Esophagus squamous epithelium (tissue), 5 donors: ENCODE results near the gene EGFR. TPM values are rescaled to one million over a fixed set of nuclear protein-coding genes. Genes with fewer than 3 reads are reported as not detected.

Experiments used
- DNase-seq: peaks from one replicate; lab custom pipeline; 2025; lab: John Stamatoyannopoulos, UW
- H3K27ac ChIP-seq, 4 donors: fragments of 200-600 bp; sonication (generic); one replicate each; pipeline ENCODE4 v1.5.1; 2016 to 2019; ENCODE audit warnings: mild to moderate bottlenecking in 1 of 4
- H3K27me3 ChIP-seq, 4 donors: fragments of 200-600 bp; sonication (generic); 1 replicate in 3 of 4; 2 replicates in 1 of 4; pipeline versions ENCODE4 v1.5.1 to v1.6.0; 2017 to 2021; ENCODE audit warnings: antibody characterized with exemption in 1 of 4
- H3K36me3 ChIP-seq, 3 donors: fragments of 200-600 bp; sonication (generic); one replicate each; pipeline ENCODE4 v1.5.1; 2016 to 2019
- H3K4me1 ChIP-seq, 3 donors: fragments of 200-600 bp; sonication (generic); one replicate each; pipeline ENCODE4 v1.5.1; 2017 to 2019
- H3K4me3 ChIP-seq, 4 donors: fragments of 200-600 bp; sonication (generic); 1 replicate in 3 of 4; 2 replicates in 1 of 4; pipeline ENCODE4 v1.5.1; 2016 to 2019; ENCODE audit warnings: mild to moderate bottlenecking in 2 of 4, moderate library complexity in 1 of 4
- H3K9me3 ChIP-seq, 3 donors: fragments of 200-600 bp; sonication (generic); one replicate each; pipeline ENCODE4 v1.5.1; 2016 to 2019
- CTCF ChIP-seq, 6 experiments: fragments of 450-650 bp in 4 of 6; fragments of 200-600 bp in 2 of 6; sonication (generic) in 2 of 6; IDR thresholded peaks; one replicate each; pipeline ENCODE4 v1.5.1; 2016 to 2019; ENCODE audit warnings: antibody characterized with exemption in 6 of 6, mild to moderate bottlenecking in 4 of 6, moderate library complexity in 4 of 6
- POLR2A ChIP-seq, 4 donors: fragments of 450-650 bp; IDR thresholded peaks; one replicate each; pipeline ENCODE4 v1.6.1; 2017; ENCODE audit warnings: antibody characterized with exemption in 4 of 4, mild to moderate bottlenecking in 4 of 4, moderate library complexity in 3 of 4
- WGBS, 2 donors: methylation state at CpG; one replicate each; pipeline ENCODE4 v1.1.5; 2018; 5-methylcytosine and 5-hydroxymethylcytosine counted together
- intact Hi-C: fragments of 100-400 bp; cut with DNase I; formaldehyde crosslinking; loops from one replicate; pipeline ENCODE4 v1.15.0; 2022
- total RNA-seq, 4 donors: library from RNA; depleted of rRNA; stranded (reverse); fragments of >200 nt; gene quantifications; one replicate each; pipeline ENCODE4 v1.1.0, GENCODE V29; 2016
- donor health status: DM: yes; HTN: yes; CAD: no.

EGFR gene
- total RNA-seq, 4 donors from 2014 or later, result 66.1 to 108 (median 72.3) TPM

- H3K9me3 ChIP-seq, result no peaks in the 10 kb centered on the region
- intact Hi-C loops, result no loop called here
- TF ChIP-seq POLR2A (IDR thresholded peaks at IDR 0.05), result no peak
- no peak for TF ChIP-seq CTCF (IDR thresholded peaks at IDR 0.05)
- H3K4me1 ChIP-seq, result peaks cover 20 to 70% (median 48%) of the 10 kb centered on the region in 3 donors
- peaks cover 0 to 11% (median 0%) of the 10 kb centered on the region in 3 donors for H3K36me3 ChIP-seq
- no peak for DNase-seq
- 52 to 65% methylated on average over 7 to 8 of the region's 8 CpGs for WGBS, 2 donors
- peak overlapping the region; percentile 52 to 85 (median 84) for H3K27ac ChIP-seq
- no peaks in the 10 kb centered on the region for H3K27me3 ChIP-seq
- no peak overlapping the region for H3K4me3 ChIP-seq
Observed at GRCh38 chr7:55099821-55100543, 81.2 kb downstream of the EGFR start.

- Histone ChIP-seq H3K36me3 (peaks cover 0 to 7% (median 0%) of the 10 kb centered on the region in 3 donors), H3K4me1 (peaks cover 20 to 78% (median 48%) of the 10 kb centered on the region in 3 donors), H3K9me3 (no peaks in the 10 kb centered on the region), H3K4me3 (no peak overlapping the region), H3K27ac (peak overlapping the region; percentile 52 to 85 (median 84)), H3K27me3 (no peaks in the 10 kb centered on the region)
- DNase-seq, result no peak
- no peak for TF ChIP-seq POLR2A (IDR thresholded peaks at IDR 0.05)
- peak in 1 of 6 experiments; percentile 3 for TF ChIP-seq CTCF (IDR thresholded peaks at IDR 0.05)
- 21 to 46% methylated on average over 12 to 15 of the region's 21 CpGs for WGBS, 2 donors
- intact Hi-C loops, result no loop called here
Observed at GRCh38 chr7:55100544-55101327, 81.9 kb downstream of the EGFR start.

- H3K4me1 ChIP-seq, result peaks cover 25 to 84% (median 48%) of the 10 kb centered on the region in 3 donors
- no peaks in the 10 kb centered on the region for H3K9me3 ChIP-seq
- DNase-seq, result no peak
- peaks cover 0 to 7% (median 0%) of the 10 kb centered on the region in 3 donors for H3K36me3 ChIP-seq
- intact Hi-C loops, result no loop called here
- 34 to 58% methylated on average over 9 of the region's 9 CpGs for WGBS, 2 donors
- TF ChIP-seq CTCF (IDR thresholded peaks at IDR 0.05), result no peak
- no peak for TF ChIP-seq POLR2A (IDR thresholded peaks at IDR 0.05)
- no peaks in the 10 kb centered on the region for H3K27me3 ChIP-seq
- no peak overlapping the region for H3K4me3 ChIP-seq
- peak overlapping the region; percentile 52 to 85 (median 84) for H3K27ac ChIP-seq
Observed at GRCh38 chr7:55101359-55101758, 82.5 kb downstream of the EGFR start.

- intact Hi-C loops, result no loop called here
- 87 to 92% methylated on average over 9 of the region's 12 CpGs for WGBS, 2 donors
- Histone ChIP-seq H3K36me3 (peaks cover 0 to 7% (median 0%) of the 10 kb centered on the region in 3 donors), H3K9me3 (no peaks in the 10 kb centered on the region), H3K4me1 (peaks cover 25 to 86% (median 57%) of the 10 kb centered on the region in 3 donors), H3K27me3 (no peaks in the 10 kb centered on the region), H3K27ac (no peak overlapping the region), H3K4me3 (no peak overlapping the region)
- TF ChIP-seq CTCF (IDR thresholded peaks at IDR 0.05), result no peak
- no peak for TF ChIP-seq POLR2A (IDR thresholded peaks at IDR 0.05)
- DNase-seq, result no peak
Observed at GRCh38 chr7:55104123-55104522, 85.3 kb downstream of the EGFR start.
